ENCODE results near the gene CD68. TPM values are rescaled to one million over a fixed set of nuclear protein-coding genes. Genes with fewer than 3 reads are reported as not detected.

The CD68 gene
- total RNA-seq, 1 experiment from 2014 or later, result 1.6 TPM

DNA sequence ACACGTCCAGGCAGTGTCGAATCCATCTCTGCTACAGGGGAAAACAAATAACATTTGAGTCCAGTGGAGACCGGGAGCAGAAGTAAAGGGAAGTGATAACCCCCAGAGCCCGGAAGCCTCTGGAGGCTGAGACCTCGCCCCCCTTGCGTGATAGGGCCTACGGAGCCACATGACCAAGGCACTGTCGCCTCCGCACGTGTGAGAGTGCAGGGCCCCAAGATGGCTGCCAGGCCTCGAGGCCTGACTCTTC is 7.2 kb upstream of the CD68 start:
- H3K4me1 Mint-ChIP-seq (ENCODE audit: low read depth, unreplicated experiment), result peaks cover 6% of the 10 kb centered on the region
- H3K9me3 ChIP-seq, result no peaks in the 10 kb centered on the region
- H3K27me3 ChIP-seq (replicated peaks; ENCODE audit: control insufficient read depth, insufficient read depth, low read length), result no peaks in the 10 kb centered on the region
- H3K4me1 ChIP-seq, result peaks cover 12% of the 10 kb centered on the region
- peak overlapping the region; percentile 92 for H3K4me3 Mint-ChIP-seq (ENCODE audit: unreplicated experiment)
- H3K27me3 Mint-ChIP-seq (ENCODE audit: insufficient read depth, unreplicated experiment), result no peaks in the 10 kb centered on the region
- no TSS peak for BruUV-seq (replicated peaks)
- H3K36me3 ChIP-seq (ENCODE audit: control insufficient read depth, insufficient read depth, low read length), result no peaks in the 10 kb centered on the region; the same call in 1 of the 2 replicates
- peaks cover 57% of the 10 kb centered on the region for H3K36me3 Mint-ChIP-seq (ENCODE audit: insufficient read depth, unreplicated experiment)
- ChIA-PET CTCF (no interaction called here), POLR2A (interaction anchor here (0.5 to 1.1 kb wide), 2 partner anchors 115 to 243 kb away, joined by 3 to 5 read pairs; partner anchors contain the start of genes NEURL4 and TP53)
- no peak for DNase-seq
- peak overlapping the region; percentile 50 for H3K4me3 ChIP-seq (ENCODE audit: low read depth, low read length)
- intact Hi-C loops (cut with micrococcal nuclease; ENCODE audit: unreplicated experiment), result loop anchor here (2.0 to 5.0 kb wide), 2 partner anchors 43 to 90 kb away; partner anchors contain the start of genes FXR2, POLR2A and SLC35G6
- no peaks in the 10 kb centered on the region for H3K9me3 Mint-ChIP-seq (ENCODE audit: unreplicated experiment)
- TF ChIP-seq CTCF (IDR thresholded peaks at IDR 0.05; ENCODE audit: insufficient read depth in 1 of 2, low read depth in 1 of 2, low read length in 1 of 2, severe bottlenecking in 1 of 2, unreplicated experiment in 1 of 2), result no peak
- peak overlapping the region; percentile 99 for H3K27ac Mint-ChIP-seq (ENCODE audit: unreplicated experiment)

DNA sequence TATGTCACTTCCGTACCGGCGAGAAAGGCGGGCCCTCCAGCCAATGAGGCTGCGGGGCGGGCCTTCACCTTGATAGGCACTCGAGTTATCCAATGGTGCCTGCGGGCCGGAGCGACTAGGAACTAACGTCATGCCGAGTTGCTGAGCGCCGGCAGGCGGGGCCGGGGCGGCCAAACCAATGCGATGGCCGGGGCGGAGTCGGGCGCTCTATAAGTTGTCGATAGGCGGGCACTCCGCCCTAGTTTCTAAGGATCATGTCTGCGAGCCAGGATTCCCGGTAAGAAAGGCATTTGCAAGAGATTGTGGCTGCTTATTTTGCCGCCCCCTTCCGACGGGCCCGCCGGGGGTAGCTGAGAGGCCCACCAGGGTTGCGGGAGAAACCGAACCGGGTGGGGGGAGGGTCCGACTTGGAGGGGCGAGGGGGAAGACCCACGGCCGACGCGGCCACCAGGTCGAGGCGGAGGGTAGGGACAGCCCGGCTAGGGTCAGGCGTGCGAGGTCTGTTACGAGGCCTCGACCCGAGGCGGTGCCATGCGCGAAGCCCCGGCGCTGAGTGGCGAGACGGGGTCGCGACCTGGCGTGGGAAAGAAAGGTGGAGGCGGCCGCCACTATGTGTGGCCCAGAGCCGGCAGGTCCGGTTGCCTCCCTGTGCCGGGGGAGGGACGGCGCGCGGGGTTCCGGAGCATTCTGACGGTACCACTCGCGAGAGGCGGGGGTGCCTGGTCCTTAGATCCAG is 6.7 kb upstream of the CD68 start:
- Mint-ChIP-seq H3K4me3 (ENCODE audit: unreplicated experiment) (peak overlapping the region; percentile 92), H3K4me1 (ENCODE audit: low read depth, unreplicated experiment) (peaks cover 1% of the 10 kb centered on the region), H3K9me3 (ENCODE audit: unreplicated experiment) (no peaks in the 10 kb centered on the region), H3K27me3 (ENCODE audit: insufficient read depth, unreplicated experiment) (no peaks in the 10 kb centered on the region), H3K27ac (ENCODE audit: unreplicated experiment) (peak overlapping the region; percentile 99), H3K36me3 (ENCODE audit: insufficient read depth, unreplicated experiment) (peaks cover 57% of the 10 kb centered on the region)
- Histone ChIP-seq H3K4me1 (peaks cover 12% of the 10 kb centered on the region), H3K27me3 (replicated peaks; ENCODE audit: control insufficient read depth, insufficient read depth, low read length) (no peaks in the 10 kb centered on the region), H3K4me3 (ENCODE audit: low read depth, low read length) (peak overlapping the region; percentile 98), H3K36me3 (ENCODE audit: control insufficient read depth, insufficient read depth, low read length) (no peaks in the 10 kb centered on the region; the same call in 1 of the 2 replicates), H3K9me3 (no peaks in the 10 kb centered on the region)
- TF ChIP-seq CTCF (IDR thresholded peaks at IDR 0.05; ENCODE audit: insufficient read depth in 1 of 2, low read depth in 1 of 2, low read length in 1 of 2, severe bottlenecking in 1 of 2, unreplicated experiment in 1 of 2), result no peak
- DNase-seq, result peak; percentile 96
- ChIA-PET CTCF (no interaction called here), POLR2A (interaction anchor here (0.5 to 1.7 kb wide), 7 partner anchors 11 to 343 kb away, joined by 3 to 13 read pairs (median 5); partner anchors contain the start of genes MPDU1, NEURL4, TMEM256 and TP53)
- intact Hi-C loops (cut with micrococcal nuclease; ENCODE audit: unreplicated experiment), result loop anchor here (2.0 to 5.0 kb wide), 2 partner anchors 42 to 90 kb away; partner anchors contain the start of genes FXR2, POLR2A and SLC35G6
- BruUV-seq (replicated peaks), result TSS peak; percentile 9

DNA sequence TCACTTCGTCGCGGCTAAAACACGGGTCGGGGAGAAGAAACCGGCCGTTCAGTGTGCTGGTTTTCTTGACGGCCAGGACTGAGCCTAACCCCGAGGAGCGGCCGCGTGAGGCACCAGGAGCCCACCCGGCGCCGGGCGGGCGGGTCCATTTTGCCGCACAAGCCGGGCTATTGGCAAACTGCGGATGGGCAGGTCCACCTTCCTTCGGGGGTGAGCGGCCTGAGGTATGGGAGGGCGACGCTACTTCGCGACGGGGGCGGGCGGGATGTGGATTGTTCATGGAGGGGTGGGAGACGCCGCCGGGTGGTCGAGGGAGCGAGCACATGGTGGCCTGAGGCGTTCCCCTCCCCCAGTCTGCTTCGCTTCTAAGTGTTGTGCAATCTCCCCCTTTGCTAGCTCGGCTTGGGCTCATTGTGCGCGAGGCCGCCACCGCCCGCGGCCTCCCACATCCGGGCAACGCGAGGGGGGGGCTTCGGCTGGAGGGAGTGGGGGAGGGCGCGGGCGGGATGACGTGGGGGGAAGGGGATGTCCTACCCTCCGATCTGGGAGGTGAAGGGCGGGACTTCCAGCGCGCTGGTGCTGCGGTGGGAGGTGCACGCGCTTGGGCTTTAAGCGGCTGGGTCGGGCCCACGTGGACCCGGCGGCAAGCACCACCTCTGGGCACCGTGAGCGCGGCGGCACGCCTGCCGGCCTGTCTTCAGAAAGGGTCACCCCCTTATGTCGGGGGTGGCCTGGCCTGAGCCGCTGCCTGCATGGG is 5.9 kb upstream of the CD68 start:
- Histone ChIP-seq H3K4me3 (ENCODE audit: low read depth, low read length) (peak overlapping the region; percentile 98), H3K4me1 (peaks cover 12% of the 10 kb centered on the region), H3K9me3 (no peaks in the 10 kb centered on the region), H3K27me3 (replicated peaks; ENCODE audit: control insufficient read depth, insufficient read depth, low read length) (no peaks in the 10 kb centered on the region), H3K36me3 (ENCODE audit: control insufficient read depth, insufficient read depth, low read length) (no peaks in the 10 kb centered on the region; the same call in 1 of the 2 replicates)
- Mint-ChIP-seq H3K27me3 (ENCODE audit: insufficient read depth, unreplicated experiment) (no peaks in the 10 kb centered on the region), H3K27ac (ENCODE audit: unreplicated experiment) (peak overlapping the region; percentile 99), H3K9me3 (ENCODE audit: unreplicated experiment) (no peaks in the 10 kb centered on the region), H3K4me3 (ENCODE audit: unreplicated experiment) (peak overlapping the region; percentile 92), H3K4me1 (ENCODE audit: low read depth, unreplicated experiment) (no peaks in the 10 kb centered on the region), H3K36me3 (ENCODE audit: insufficient read depth, unreplicated experiment) (peaks cover 62% of the 10 kb centered on the region)
- intact Hi-C loops (cut with micrococcal nuclease; ENCODE audit: unreplicated experiment), result loop anchor here (2.0 to 5.0 kb wide), 2 partner anchors 41 to 91 kb away; partner anchors contain the start of genes FXR2, POLR2A and SLC35G6
- no peak for TF ChIP-seq CTCF (IDR thresholded peaks at IDR 0.05; ENCODE audit: insufficient read depth in 1 of 2, low read depth in 1 of 2, low read length in 1 of 2, severe bottlenecking in 1 of 2, unreplicated experiment in 1 of 2)
- DNase-seq, result peak; percentile 70 to 72
- ChIA-PET POLR2A (interaction anchor here (0.7 to 1.7 kb wide), 5 partner anchors 10 to 342 kb away, joined by 3 to 13 read pairs (median 7); partner anchors contain the start of genes MPDU1, TMEM256, TP53 and ZBTB4), CTCF (no interaction called here)
- no TSS peak for BruUV-seq (replicated peaks)
